ENCODE data around the gene MYL7.

- no peak for TF ChIP-seq CTCF (IDR thresholded peaks at IDR 0.05)
- TF ChIP-seq SIN3A (IDR thresholded peaks at IDR 0.05; ENCODE audit: borderline replicate concordance, insufficient read depth, low read depth, low read length) = no peak
Measured at GRCh38 chr7:44094883-44095592, 46.1 kb downstream of the MYL7 start.

All from Panc1 (cell line).